Common myeloid progenitor, CD34-positive (primary cell): ENCODE results near the gene ING5.
"Not testable (repeated sequence)": the region's sequence is repeated elsewhere in the genome, so short reads cannot be mapped to it uniquely, and the experiment has no call there.

Experiments used
- CTCF ChIA-PET: fragments of 350-600 bp; sonication (Branson Sonifier 250); formaldehyde crosslinking; loops from one replicate; lab custom pipeline; 2021; ENCODE audit warnings: antibody characterized with exemption; lab: Charles Lee
- POLR2A ChIA-PET: fragments of 350-600 bp; sonication (Branson Sonifier 250); formaldehyde crosslinking; loops from one replicate; lab custom pipeline; 2021; ENCODE audit warnings: antibody characterized with exemption; lab: Charles Lee
- DNase-seq, 3 donors: peaks; one replicate each; pipeline versions ENCODE4 v3.0.0 to v3.0.0-alpha.2; 2013
- H3K27ac ChIP-seq, 2 experiments: 1 replicate in 1 of 2; 2 replicates in 1 of 2; pipeline ENCODE4 v1.7.0; 2013; ENCODE audit warnings: inconsistent platforms in 2 of 2, low read length in 2 of 2, mild to moderate bottlenecking in 2 of 2, low read depth in 1 of 2, moderate library complexity in 1 of 2; ENCODE audit not compliant: severe bottlenecking in 2 of 2, insufficient read depth in 1 of 2, poor library complexity in 1 of 2
- H3K27me3 ChIP-seq, 5 experiments: replicated peaks in 2 of 5; 1 replicate in 3 of 5; 2 replicates in 2 of 5; pipeline versions ENCODE4 v1.6.1 to v1.7.0; 2013; ENCODE audit warnings: low read length in 4 of 5, mild to moderate bottlenecking in 2 of 5, moderate library complexity in 2 of 5, inconsistent platforms in 1 of 5; ENCODE audit not compliant: insufficient read depth in 5 of 5, control insufficient read depth in 4 of 5
- H3K36me3 ChIP-seq, 4 experiments: 1 replicate in 2 of 4; 2 replicates in 2 of 4; pipeline versions ENCODE4 v1.6.1 to v1.7.0; 2013; ENCODE audit warnings: low read length in 3 of 4, control low read depth in 1 of 4, mild to moderate bottlenecking in 1 of 4; ENCODE audit not compliant: control insufficient read depth in 4 of 4, insufficient read depth in 4 of 4
- H3K4me1 ChIP-seq, 4 experiments: 1 replicate in 3 of 4; 2 replicates in 1 of 4; pipeline versions ENCODE4 v1.6.1 to v1.7.1; 2013; ENCODE audit warnings: low read length in 3 of 4, mild to moderate bottlenecking in 3 of 4, control low read depth in 1 of 4, inconsistent platforms in 1 of 4, moderate library complexity in 1 of 4; ENCODE audit not compliant: control insufficient read depth in 4 of 4, insufficient read depth in 4 of 4; ENCODE audit errors: control extremely low read depth in 1 of 4
- H3K4me3 ChIP-seq, 7 experiments: 1 replicate in 4 of 7; 2 replicates in 3 of 7; pipeline versions ENCODE4 v1.5.1 to v1.7.0; 2013; ENCODE audit warnings: mild to moderate bottlenecking in 7 of 7, low read length in 6 of 7, moderate library complexity in 6 of 7, inconsistent platforms in 2 of 7, low read depth in 2 of 7, control low read depth in 1 of 7; ENCODE audit not compliant: insufficient read depth in 4 of 7, control insufficient read depth in 1 of 7; ENCODE audit errors: extremely low read depth in 1 of 7
- H3K9me3 ChIP-seq, 5 experiments: 1 replicate in 4 of 5; 2 replicates in 1 of 5; pipeline versions ENCODE4 v1.6.1 to v1.7.1; 2013; ENCODE audit warnings: low read length in 4 of 5, mild to moderate bottlenecking in 2 of 5, inconsistent platforms in 1 of 5, low read depth in 1 of 5, moderate library complexity in 1 of 5; ENCODE audit not compliant: control insufficient read depth in 4 of 5, insufficient read depth in 2 of 5; ENCODE audit errors: control extremely low read depth in 1 of 5
- WGBS: methylation state at CpG from one replicate; pipeline ENCODE4 v1.1.5; 2013; ENCODE audit not compliant: insufficient coverage; 5-methylcytosine and 5-hydroxymethylcytosine counted together

Gene ING5

GRCh38 chr2:241743008-241743407 is 41.2 kb downstream of the ING5 start:
- WGBS, result 80% methylated on average over 6 of the region's 15 CpGs
- DNase-seq, H3K27me3 ChIP-seq, CTCF ChIA-PET, POLR2A ChIA-PET, H3K4me3 ChIP-seq, H3K27ac ChIP-seq: not testable (repeated sequence)
- H3K36me3 ChIP-seq, result peaks cover 8 to 46% (median 36%) of the 10 kb centered on the region in 4 experiments
- peaks cover 0 to 13% (median 7%) of the 10 kb centered on the region in 5 experiments for H3K9me3 ChIP-seq
- H3K4me1 ChIP-seq, result peaks cover 0 to 26% (median 18%) of the 10 kb centered on the region in 4 experiments

- peaks cover 0 to 13% (median 7%) of the 10 kb centered on the region in 5 experiments for H3K9me3 ChIP-seq
- H3K27me3 ChIP-seq, result no peaks in the 10 kb centered on the region
- H3K36me3 ChIP-seq, result peaks cover 8 to 47% (median 36%) of the 10 kb centered on the region in 4 experiments
- no peak overlapping the region for H3K4me3 ChIP-seq
- ChIA-PET CTCF (no interaction called here), POLR2A (no interaction called here)
- no peak overlapping the region for H3K27ac ChIP-seq
- peaks cover 0 to 25% (median 16%) of the 10 kb centered on the region in 4 experiments for H3K4me1 ChIP-seq
- DNase-seq, result no peak
- WGBS, result 93% methylated on average over 16 of the region's 16 CpGs
Measured at GRCh38 chr2:241743620-241744019, 41.8 kb downstream of the ING5 start.

- peaks cover 0 to 25% (median 15%) of the 10 kb centered on the region in 4 experiments for H3K4me1 ChIP-seq
- POLR2A ChIA-PET, result no interaction called here
- H3K27me3 ChIP-seq, result no peaks in the 10 kb centered on the region
- H3K36me3 ChIP-seq, result peaks cover 8 to 51% (median 39%) of the 10 kb centered on the region in 4 experiments
- H3K9me3 ChIP-seq, result peaks cover 0 to 13% (median 7%) of the 10 kb centered on the region in 5 experiments
- no peak overlapping the region for H3K4me3 ChIP-seq
- CTCF ChIA-PET, result interaction anchor here (1.2 kb wide), 1 partner anchor 10 kb away, joined by 5 read pairs; the partner anchor contains the start of gene D2HGDH
- no peak overlapping the region for H3K27ac ChIP-seq
- no peak for DNase-seq
- 98% methylated on average over 23 of the region's 24 CpGs for WGBS
Measured at GRCh38 chr2:241744028-241744754, 42.4 kb downstream of the ING5 start.

- Histone ChIP-seq H3K36me3 (peaks cover 8 to 60% (median 44%) of the 10 kb centered on the region in 4 experiments), H3K9me3 (peaks cover 0 to 13% (median 7%) of the 10 kb centered on the region in 5 experiments), H3K4me1 (peaks cover 0 to 15% (median 10%) of the 10 kb centered on the region in 4 experiments), H3K27me3 (no peaks in the 10 kb centered on the region), H3K27ac (no peak overlapping the region), H3K4me3 (no peak overlapping the region)
- CTCF ChIA-PET, result interaction anchor here (1.2 to 1.6 kb wide), 2 partner anchors 11 to 133 kb away, joined by 4 to 5 read pairs; partner anchors contain the start of gene D2HGDH
- POLR2A ChIA-PET, result no interaction called here
- no peak for DNase-seq
- WGBS, result 97% methylated on average over 13 of the region's 13 CpGs
Measured at GRCh38 chr2:241745276-241745675, 43.4 kb downstream of the ING5 start.

- no peak for DNase-seq
- H3K36me3 ChIP-seq, result peaks cover 8 to 67% (median 45%) of the 10 kb centered on the region in 4 experiments
- 83% methylated on average over 1 of the region's 4 CpGs for WGBS
- POLR2A ChIA-PET, result no interaction called here
- no peak overlapping the region for H3K27ac ChIP-seq
- peaks cover 0 to 13% (median 7%) of the 10 kb centered on the region in 5 experiments for H3K9me3 ChIP-seq
- H3K4me3 ChIP-seq, result no peak overlapping the region
- H3K27me3 ChIP-seq, result no peaks in the 10 kb centered on the region
- H3K4me1 ChIP-seq, result peaks cover 0 to 7% (median 3%) of the 10 kb centered on the region in 4 experiments
- CTCF ChIA-PET, result interaction anchor here (1.1 to 1.6 kb wide), 2 partner anchors 27 to 132 kb away, joined by 3 to 4 read pairs; no protein-coding TSS in a partner anchor
Measured at GRCh38 chr2:241746084-241746483, 44.2 kb downstream of the ING5 start.

- H3K27ac ChIP-seq, result no peak overlapping the region
- no peaks in the 10 kb centered on the region for H3K27me3 ChIP-seq
- CTCF ChIA-PET, result no interaction called here
- DNase-seq, result no peak
- H3K9me3 ChIP-seq, result peaks cover 0 to 13% (median 7%) of the 10 kb centered on the region in 5 experiments
- POLR2A ChIA-PET, result interaction anchor here (0.6 kb wide), 1 partner anchor 55 kb away, joined by 3 read pairs; no protein-coding TSS in a partner anchor
- no peak overlapping the region for H3K4me3 ChIP-seq
- H3K4me1 ChIP-seq, result peaks cover 0 to 2% (median 0%) of the 10 kb centered on the region in 4 experiments
- 96% methylated on average over 29 of the region's 32 CpGs for WGBS
- peaks cover 9 to 78% (median 50%) of the 10 kb centered on the region in 4 experiments for H3K36me3 ChIP-seq
Measured at GRCh38 chr2:241748468-241749256, 46.8 kb downstream of the ING5 start.
